K562 (cell line): ENCODE measurements around the gene KASH5. TPM values are rescaled to one million over a fixed set of nuclear protein-coding genes. Genes with fewer than 3 reads are reported as not detected.

ENCODE experiments used
- BHLHE40 ChIP-seq: IDR thresholded peaks from 2 replicates; pipeline ENCODE4 v1.6.1; 2011; ENCODE audit warnings: low read length, improper control_type of control experiment
- EZH2 ChIP-seq: IDR thresholded peaks from 2 replicates; pipeline ENCODE4 v1.6.1; 2012; ENCODE audit warnings: low read depth, mild to moderate bottlenecking, inconsistent platforms, low read length, borderline replicate concordance
- FOS ChIP-seq: IDR thresholded peaks from 3 replicates; pipeline ENCODE4 v1.6.1; 2011; ENCODE audit not compliant: insufficient read length; ENCODE audit errors: extremely low read depth
- FOSL1 ChIP-seq: fragments of 200-800 bp; sonication (Bioruptor generic); conservative IDR thresholded peaks from 2 replicates; pipeline ENCODE4 v1.6.1; 2016; ENCODE audit warnings: missing genetic modification characterization, missing compliant biosample characterization
- FOXK1 ChIP-seq: sonication (generic); formaldehyde crosslinking; IDR thresholded peaks from 2 replicates; pipeline ENCODE4 v1.8.0; 2022; ENCODE audit warnings: missing genetic modification reagents, mild to moderate bottlenecking, borderline replicate concordance
- FOXO4 ChIP-seq: fragments of 450-650 bp; formaldehyde crosslinking; IDR thresholded peaks from 2 replicates; pipeline ENCODE4 v1.4.0; 2020; ENCODE audit warnings: mild to moderate bottlenecking, moderate library complexity
- HNRNPL ChIP-seq: fragments of 200-400 bp; formaldehyde crosslinking; IDR thresholded peaks from 2 replicates; pipeline ENCODE4 v1.6.1; 2017; ENCODE audit warnings: low read depth, mild to moderate bottlenecking, low read length
- KAT7 ChIP-seq: sonication (generic); formaldehyde crosslinking; IDR thresholded peaks from 2 replicates; pipeline ENCODE4 v1.8.0; 2022; ENCODE audit warnings: missing genetic modification reagents, mild to moderate bottlenecking, borderline replicate concordance
- KAT8 ChIP-seq: fragments of 450-650 bp; IDR thresholded peaks from 2 replicates; pipeline ENCODE4 v1.6.1; 2016; ENCODE audit warnings: low read depth, mild to moderate bottlenecking
- MAZ ChIP-seq, 2 experiments: fragments of 450-650 bp in 1 of 2; sonication (generic) in 1 of 2; formaldehyde crosslinking; IDR thresholded peaks in 1 of 2; conservative IDR thresholded peaks in 1 of 2; 2 replicates each; pipeline versions ENCODE4 v1.4.0 to v1.5.0; 2020; ENCODE audit warnings: mild to moderate bottlenecking in 1 of 2, missing genetic modification reagents in 1 of 2
- NCOA4 ChIP-seq: fragments of 450-650 bp; IDR thresholded peaks from 2 replicates; pipeline ENCODE4 v1.6.1; 2018; ENCODE audit warnings: mild to moderate bottlenecking; ENCODE audit not compliant: partially characterized antibody
- NUFIP1 ChIP-seq: fragments of 450-650 bp; IDR thresholded peaks from 2 replicates; pipeline ENCODE4 v1.6.1; 2018; ENCODE audit not compliant: partially characterized antibody
- POLR2A ChIP-seq: fragments of 450-650 bp; conservative IDR thresholded peaks from 2 replicates; pipeline ENCODE4 v1.6.1; 2016
- RAD21 ChIP-seq, 2 experiments: fragments of 250-450 bp in 1 of 2; fragments of 450-650 bp in 1 of 2; sonication (Bioruptor Pico) in 1 of 2; formaldehyde crosslinking in 1 of 2; IDR thresholded peaks in 1 of 2; conservative IDR thresholded peaks in 1 of 2; 2 replicates each; pipeline versions ENCODE4 v1.4.0 to v1.8.0; 2020 to 2022; ENCODE audit warnings: mild to moderate bottlenecking in 2 of 2, moderate library complexity in 1 of 2
- SMAD3 ChIP-seq: fragments of 450-650 bp; formaldehyde crosslinking; conservative IDR thresholded peaks from 2 replicates; pipeline ENCODE4 v1.4.0; 2020; ENCODE audit warnings: mild to moderate bottlenecking
- XRCC3 ChIP-seq: fragments of 450-650 bp; IDR thresholded peaks from 2 replicates; pipeline ENCODE4 v1.6.1; 2017; ENCODE audit warnings: mild to moderate bottlenecking, moderate library complexity
- ZNF41 ChIP-seq: fragments of 250-450 bp; sonication (Bioruptor Pico); conservative IDR thresholded peaks from 2 replicates; pipeline ENCODE4 v1.4.0; 2020; ENCODE audit warnings: mild to moderate bottlenecking
- ZNF695 ChIP-seq: fragments of 450-650 bp; formaldehyde crosslinking; IDR thresholded peaks from 2 replicates; pipeline ENCODE4 v1.4.0; 2020; ENCODE audit warnings: mild to moderate bottlenecking, moderate library complexity
- ZNF75A ChIP-seq: fragments of 450-650 bp; formaldehyde crosslinking; IDR thresholded peaks from 2 replicates; pipeline ENCODE4 v1.4.0; 2020; ENCODE audit warnings: mild to moderate bottlenecking
- polyA plus RNA-seq, 8 experiments: library from polyadenylated mRNA; depleted of rRNA in 4 of 8; stranded (reverse) in 5 of 8; unstranded in 3 of 8; fragments of >200 nt; fragmentation: Nextera tagmentation in 2 of 8; fragmentation: Illumina TruSeq in 1 of 8; extraction: Ambion mirVana in 2 of 8; extraction: Trizol in 1 of 8; gene quantifications; 2 replicates each; pipeline versions ENCODE4 v1.2.1 to v1.2.3, GENCODE V29; 2011 to 2014; ENCODE audit warnings: inconsistent platforms in 1 of 8, missing spikeins in 1 of 8
- total RNA-seq, 7 experiments: library from RNA; depleted of rRNA in 6 of 7; stranded (reverse); fragments of >200 nt in 6 of 7; fragmentation: Illumina TruSeq in 2 of 7; extraction: Trizol in 2 of 7; gene quantifications; 2 replicates each; pipeline versions ENCODE4 v1.2.1 to v1.2.3, GENCODE V29; 2011 to 2021; ENCODE audit warnings: low replicate concordance in 1 of 7
- TF ChIP-seq, protein P1 (sequence below): fragments of 450-650 bp; formaldehyde crosslinking; IDR thresholded peaks from 2 replicates; pipeline ENCODE4 v1.4.0; 2022; ENCODE audit warnings: missing genetic modification characterization
- TF ChIP-seq, protein P2 (sequence below): fragments of 450-650 bp; IDR thresholded peaks from 2 replicates; pipeline ENCODE4 v1.7.0; 2016; ENCODE audit warnings: borderline replicate concordance
- TF ChIP-seq, protein P3 (sequence below), 3 experiments: IDR thresholded peaks in 2 of 3; conservative IDR thresholded peaks in 1 of 3; 2 replicates each; pipeline ENCODE4 v1.5.1; 2011 to 2012; ENCODE audit warnings: low read length in 3 of 3, mild to moderate bottlenecking in 3 of 3, control low read depth in 2 of 3, improper control_type of control experiment in 1 of 3, inconsistent platforms in 1 of 3, low read depth in 1 of 3, mixed read lengths in 1 of 3, moderate library complexity in 1 of 3; ENCODE audit not compliant: insufficient read depth in 2 of 3

The KASH5 gene
- total and polyA plus RNA-seq, 9 of the 15 experiments (the other 6 are each of a cell fraction or from before 2014, with no cell fraction given), result 0.07 to 0.84 (median 0.34) TPM; not detected in 1

DNA sequence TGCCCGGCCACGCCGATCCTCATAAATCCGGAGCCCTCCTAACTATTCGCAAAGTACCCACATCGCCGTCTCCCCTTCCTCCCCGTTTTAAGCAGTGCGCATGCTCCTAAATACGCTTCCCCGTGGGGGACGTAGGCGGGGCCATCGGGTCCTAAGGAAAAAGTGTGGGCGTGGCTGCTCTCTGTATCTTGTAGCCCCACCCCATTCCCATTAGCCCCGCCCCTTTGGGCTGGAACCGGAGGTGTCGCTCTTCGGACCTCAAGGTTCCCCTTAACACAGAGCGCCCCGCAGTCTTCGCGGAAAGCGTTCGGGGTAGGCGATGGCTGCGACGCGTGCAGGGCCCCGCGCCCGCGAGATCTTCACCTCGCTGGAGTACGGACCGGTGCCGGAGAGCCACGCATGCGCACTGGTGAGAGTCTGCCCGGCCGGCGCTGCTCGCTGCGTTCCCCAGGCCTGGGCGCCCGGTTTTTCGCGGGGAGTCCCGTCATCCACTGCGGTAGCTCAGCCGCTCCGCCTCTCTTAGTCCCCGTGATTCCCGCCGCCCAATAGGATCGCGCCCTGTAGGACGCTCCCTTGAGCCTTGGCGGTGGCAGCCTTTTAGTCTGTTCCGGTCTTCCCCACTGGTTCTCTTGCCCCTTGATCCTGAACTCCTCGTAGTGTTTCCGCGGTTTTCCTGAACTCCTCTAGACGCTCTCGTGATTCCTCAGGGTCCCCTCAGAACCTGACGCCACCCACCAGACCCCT, 65.1 kb downstream of the KASH5 start, which contains the start of gene ALDH16A1 (continued):
- no peak for TF ChIP-seq FOXO4 (CRISPR knock-in tag)
- no peak for TF ChIP-seq ZNF75A (CRISPR knock-in tag)
- no peak for TF ChIP-seq KAT8
- peak; percentile 99 for TF ChIP-seq POLR2A
- TF ChIP-seq FOXK1 (CRISPR knock-in tag), result no peak
- TF ChIP-seq EZH2, result no peak
- TF ChIP-seq FOSL1 (tag), result no peak
- TF ChIP-seq NUFIP1, result no peak
- no peak for TF ChIP-seq ZNF695 (CRISPR knock-in tag)
- TF ChIP-seq, protein P1, sequence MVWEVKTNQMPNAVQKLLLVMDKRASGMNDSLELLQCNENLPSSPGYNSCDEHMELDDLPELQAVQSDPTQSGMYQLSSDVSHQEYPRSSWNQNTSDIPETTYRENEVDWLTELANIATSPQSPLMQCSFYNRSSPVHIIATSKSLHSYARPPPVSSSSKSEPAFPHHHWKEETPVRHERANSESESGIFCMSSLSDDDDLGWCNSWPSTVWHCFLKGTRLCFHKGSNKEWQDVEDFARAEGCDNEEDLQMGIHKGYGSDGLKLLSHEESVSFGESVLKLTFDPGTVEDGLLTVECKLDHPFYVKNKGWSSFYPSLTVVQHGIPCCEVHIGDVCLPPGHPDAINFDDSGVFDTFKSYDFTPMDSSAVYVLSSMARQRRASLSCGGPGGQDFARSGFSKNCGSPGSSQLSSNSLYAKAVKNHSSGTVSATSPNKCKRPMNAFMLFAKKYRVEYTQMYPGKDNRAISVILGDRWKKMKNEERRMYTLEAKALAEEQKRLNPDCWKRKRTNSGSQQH (CRISPR knock-in tag), result no peak; the same call in 1 of the 2 replicates
- peak; percentile 34 to 69 for TF ChIP-seq MAZ (CRISPR knock-in tag; conservative IDR thresholded peaks at IDR 0.05 in 1 of 2, IDR thresholded peaks at IDR 0.05 in 1 of 2)
- TF ChIP-seq, protein P2, sequence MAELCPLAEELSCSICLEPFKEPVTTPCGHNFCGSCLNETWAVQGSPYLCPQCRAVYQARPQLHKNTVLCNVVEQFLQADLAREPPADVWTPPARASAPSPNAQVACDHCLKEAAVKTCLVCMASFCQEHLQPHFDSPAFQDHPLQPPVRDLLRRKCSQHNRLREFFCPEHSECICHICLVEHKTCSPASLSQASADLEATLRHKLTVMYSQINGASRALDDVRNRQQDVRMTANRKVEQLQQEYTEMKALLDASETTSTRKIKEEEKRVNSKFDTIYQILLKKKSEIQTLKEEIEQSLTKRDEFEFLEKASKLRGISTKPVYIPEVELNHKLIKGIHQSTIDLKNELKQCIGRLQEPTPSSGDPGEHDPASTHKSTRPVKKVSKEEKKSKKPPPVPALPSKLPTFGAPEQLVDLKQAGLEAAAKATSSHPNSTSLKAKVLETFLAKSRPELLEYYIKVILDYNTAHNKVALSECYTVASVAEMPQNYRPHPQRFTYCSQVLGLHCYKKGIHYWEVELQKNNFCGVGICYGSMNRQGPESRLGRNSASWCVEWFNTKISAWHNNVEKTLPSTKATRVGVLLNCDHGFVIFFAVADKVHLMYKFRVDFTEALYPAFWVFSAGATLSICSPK, result no peak
- peak; percentile 57 for TF ChIP-seq FOS
- TF ChIP-seq NCOA4, result no peak
- TF ChIP-seq ZNF41 (CRISPR knock-in tag), result no peak
- TF ChIP-seq, protein P3, sequence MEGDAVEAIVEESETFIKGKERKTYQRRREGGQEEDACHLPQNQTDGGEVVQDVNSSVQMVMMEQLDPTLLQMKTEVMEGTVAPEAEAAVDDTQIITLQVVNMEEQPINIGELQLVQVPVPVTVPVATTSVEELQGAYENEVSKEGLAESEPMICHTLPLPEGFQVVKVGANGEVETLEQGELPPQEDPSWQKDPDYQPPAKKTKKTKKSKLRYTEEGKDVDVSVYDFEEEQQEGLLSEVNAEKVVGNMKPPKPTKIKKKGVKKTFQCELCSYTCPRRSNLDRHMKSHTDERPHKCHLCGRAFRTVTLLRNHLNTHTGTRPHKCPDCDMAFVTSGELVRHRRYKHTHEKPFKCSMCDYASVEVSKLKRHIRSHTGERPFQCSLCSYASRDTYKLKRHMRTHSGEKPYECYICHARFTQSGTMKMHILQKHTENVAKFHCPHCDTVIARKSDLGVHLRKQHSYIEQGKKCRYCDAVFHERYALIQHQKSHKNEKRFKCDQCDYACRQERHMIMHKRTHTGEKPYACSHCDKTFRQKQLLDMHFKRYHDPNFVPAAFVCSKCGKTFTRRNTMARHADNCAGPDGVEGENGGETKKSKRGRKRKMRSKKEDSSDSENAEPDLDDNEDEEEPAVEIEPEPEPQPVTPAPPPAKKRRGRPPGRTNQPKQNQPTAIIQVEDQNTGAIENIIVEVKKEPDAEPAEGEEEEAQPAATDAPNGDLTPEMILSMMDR (IDR thresholded peaks at IDR 0.05 in 2 of 3, conservative IDR thresholded peaks at IDR 0.05 in 1 of 3; ENCODE audit: insufficient read depth in 2 of 3, low read depth in 1 of 3, low read length in 3 of 3), result 0 out of 6 replicates have a peak, but pooled peaks of 1 of the 3 experiments have one; percentile 15
- no peak for TF ChIP-seq KAT7
- TF ChIP-seq RAD21 (CRISPR knock-in tag; conservative IDR thresholded peaks at IDR 0.05 in 1 of 2, IDR thresholded peaks at IDR 0.05 in 1 of 2), result no peak
- peak; percentile 11; the same call in 1 of the 2 replicates for TF ChIP-seq BHLHE40
- no peak for TF ChIP-seq HNRNPL
- no peak for TF ChIP-seq XRCC3
- TF ChIP-seq SMAD3 (CRISPR knock-in tag), result no peak
